Right lobe of liver (tissue), 6 donors: ENCODE data around the gene ABCA9. TPM values are rescaled to one million over a fixed set of nuclear protein-coding genes. Genes with fewer than 3 reads are reported as not detected.

Experiments
- ATAC-seq, 4 donors: fragments of 200-7000 bp; cut with Tn5 transposase; one replicate each; pipeline ENCODE4 v1.9.1; 2020; ENCODE audit warnings: mild to moderate bottlenecking in 4 of 4, moderate library complexity in 4 of 4
- DNase-seq, 3 donors: peaks; one replicate each; pipeline ENCODE4 v3.0.0-alpha.2; 2020
- H3K27ac ChIP-seq, 3 donors: fragments of 200-600 bp; one replicate each; pipeline ENCODE4 v1.8.0; 2022
- H3K27me3 ChIP-seq, 2 donors: fragments of 200-600 bp; one replicate each; pipeline ENCODE4 v1.8.0; 2022
- H3K36me3 ChIP-seq, 4 donors: fragments of 200-600 bp; sonication (generic) in 1 of 4; one replicate each; pipeline versions ENCODE4 v1.5.1 to v1.8.0; 2017 to 2022; ENCODE audit warnings: control low read depth in 1 of 4
- H3K4me1 ChIP-seq, 4 donors: fragments of 200-600 bp; sonication (generic) in 1 of 4; one replicate each; pipeline versions ENCODE4 v1.5.1 to v1.8.0; 2017 to 2022; ENCODE audit warnings: control low read depth in 1 of 4
- H3K4me3 ChIP-seq, 3 donors: fragments of 200-600 bp; one replicate each; pipeline ENCODE4 v1.8.0; 2022
- H3K9me3 ChIP-seq, 4 donors: fragments of 200-600 bp; sonication (generic) in 1 of 4; one replicate each; pipeline versions ENCODE4 v1.5.1 to v1.8.0; 2017 to 2022; ENCODE audit warnings: control low read depth in 1 of 4
- POLR2A ChIP-seq: fragments of 450-650 bp; IDR thresholded peaks from one replicate; pipeline ENCODE4 v1.6.1; 2017; ENCODE audit warnings: antibody characterized with exemption, mild to moderate bottlenecking
- WGBS: methylation state at CpG from one replicate; pipeline ENCODE4 v1.1.6; 2018; ENCODE audit warnings: low coverage, low lambda C conversion rate; ENCODE audit not compliant: insufficient coverage; ENCODE audit errors: missing lambda C conversion rate; 5-methylcytosine and 5-hydroxymethylcytosine counted together
- intact Hi-C, 2 donors: fragments of 100-400 bp; cut with DNase I; formaldehyde crosslinking; loops; one replicate each; pipeline versions ENCODE4 v1.11.2 to v1.14.1; 2022
- total RNA-seq, 6 experiments: library from RNA; depleted of rRNA in 2 of 6; stranded (reverse); fragments of >200 nt in 2 of 6; fragmentation: NEBNext Ultra II Directional in 3 of 6; extraction: Animal tissue kit (Norgen Biotek cat#: 25700) in 3 of 6; gene quantifications; one replicate each; pipeline versions ENCODE4 v1.1.0 to v1.2.4, GENCODE V29; 2016 to 2023
- TF ChIP-seq, protein P1 (sequence below), 4 donors: fragments of 200-600 bp in 3 of 4; fragments of 450-650 bp in 1 of 4; IDR thresholded peaks; one replicate each; pipeline versions ENCODE4 v1.5.1 to v1.8.0; 2016 to 2022; ENCODE audit warnings: antibody characterized with exemption in 4 of 4, mild to moderate bottlenecking in 2 of 4
- donor health status: DM: no; HTN: yes; CAD: no.
- donor health status: DM: no; HTN: no; CAD: no.
- donor health status: DM: no; HTN: no; CAD: no.
- donor health status: DM: no; HTN: yes; CAD: no.
- donor health status: DM: no; HTN: yes; CAD: no.

ABCA9 gene
- total RNA-seq, 6 experiments from 2014 or later = 4.9 to 19.4 (median 8.8) TPM

DNA sequence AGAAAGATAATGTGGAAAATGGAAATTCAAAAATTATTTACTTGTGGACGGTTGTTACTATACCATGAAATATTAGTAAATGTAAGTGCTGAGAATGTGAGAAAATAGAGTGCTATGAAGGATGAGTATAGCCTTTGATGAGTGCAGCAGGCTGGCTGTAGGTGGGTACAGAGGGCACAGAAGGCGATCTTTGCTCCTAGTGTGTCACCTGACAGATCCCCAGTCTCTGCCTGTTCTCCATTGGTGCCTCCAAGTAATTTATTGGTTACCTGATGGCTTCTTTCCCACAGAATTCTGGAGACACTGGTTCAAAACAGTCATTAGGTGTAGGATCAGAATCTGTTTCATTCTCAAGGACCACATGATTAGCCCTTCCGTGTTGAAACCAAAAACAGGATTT is 28.9 kb downstream of the ABCA9 start:
- no peak overlapping the region for H3K4me3 ChIP-seq
- DNase-seq = no peak
- no peaks in the 10 kb centered on the region for H3K27me3 ChIP-seq
- ATAC-seq = peak in 3 of 4 donors; percentile 32 to 50 (median 34)
- H3K9me3 ChIP-seq = no peaks in the 10 kb centered on the region
- H3K36me3 ChIP-seq = peaks cover 0 to 53% (median 0%) of the 10 kb centered on the region in 4 donors
- TF ChIP-seq, protein P1, sequence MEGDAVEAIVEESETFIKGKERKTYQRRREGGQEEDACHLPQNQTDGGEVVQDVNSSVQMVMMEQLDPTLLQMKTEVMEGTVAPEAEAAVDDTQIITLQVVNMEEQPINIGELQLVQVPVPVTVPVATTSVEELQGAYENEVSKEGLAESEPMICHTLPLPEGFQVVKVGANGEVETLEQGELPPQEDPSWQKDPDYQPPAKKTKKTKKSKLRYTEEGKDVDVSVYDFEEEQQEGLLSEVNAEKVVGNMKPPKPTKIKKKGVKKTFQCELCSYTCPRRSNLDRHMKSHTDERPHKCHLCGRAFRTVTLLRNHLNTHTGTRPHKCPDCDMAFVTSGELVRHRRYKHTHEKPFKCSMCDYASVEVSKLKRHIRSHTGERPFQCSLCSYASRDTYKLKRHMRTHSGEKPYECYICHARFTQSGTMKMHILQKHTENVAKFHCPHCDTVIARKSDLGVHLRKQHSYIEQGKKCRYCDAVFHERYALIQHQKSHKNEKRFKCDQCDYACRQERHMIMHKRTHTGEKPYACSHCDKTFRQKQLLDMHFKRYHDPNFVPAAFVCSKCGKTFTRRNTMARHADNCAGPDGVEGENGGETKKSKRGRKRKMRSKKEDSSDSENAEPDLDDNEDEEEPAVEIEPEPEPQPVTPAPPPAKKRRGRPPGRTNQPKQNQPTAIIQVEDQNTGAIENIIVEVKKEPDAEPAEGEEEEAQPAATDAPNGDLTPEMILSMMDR (IDR thresholded peaks at IDR 0.05) = no peak
- TF ChIP-seq POLR2A = no peak
- intact Hi-C loops = no loop called here
- no peak overlapping the region for H3K27ac ChIP-seq
- no peaks in the 10 kb centered on the region for H3K4me1 ChIP-seq
- 75% methylated on average over 3 of the region's 3 CpGs for WGBS

DNA sequence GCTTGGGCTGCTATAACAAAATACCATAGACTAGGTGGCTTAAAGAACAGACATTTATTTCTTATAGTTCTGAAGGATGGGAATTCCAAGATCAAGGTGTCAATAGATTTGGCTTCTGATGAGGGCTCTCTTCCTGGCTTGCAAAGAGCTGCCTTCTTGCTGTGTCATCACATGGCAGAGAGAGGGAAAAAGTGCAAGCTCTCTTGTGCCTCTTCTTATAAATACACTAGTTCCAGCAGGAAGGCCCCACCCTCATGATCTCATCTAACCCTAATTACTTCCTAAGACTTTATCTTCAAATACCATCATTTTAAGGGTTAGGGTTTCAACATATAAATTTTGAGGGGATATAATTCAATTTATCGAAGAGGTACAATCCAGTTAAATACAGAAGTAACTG is 30.6 kb downstream of the ABCA9 start:
- 70% methylated on average over 1 of the region's 1 CpG for WGBS
- Histone ChIP-seq H3K36me3 (peaks cover 0 to 58% (median 1%) of the 10 kb centered on the region in 4 donors), H3K4me3 (no peak overlapping the region), H3K27ac (no peak overlapping the region), H3K9me3 (no peaks in the 10 kb centered on the region), H3K4me1 (no peaks in the 10 kb centered on the region), H3K27me3 (no peaks in the 10 kb centered on the region)
- ATAC-seq (no peak), DNase-seq (no peak)
- TF ChIP-seq POLR2A = no peak
- TF ChIP-seq, protein P1 (IDR thresholded peaks at IDR 0.05) = no peak
- intact Hi-C loops = no loop called here

GRCh38 chr17:69018687-69019086 is 42.0 kb downstream of the ABCA9 start:
- ATAC-seq = peak; percentile 40 to 58 (median 50)
- WGBS = 18% methylated on average over 1 of the region's 1 CpG
- H3K27ac ChIP-seq = peak overlapping the region; percentile 44 to 68 (median 59)
- H3K9me3 ChIP-seq = no peaks in the 10 kb centered on the region
- H3K4me3 ChIP-seq = peak overlapping the region in 1 of 3 donors; percentile 3
- no peaks in the 10 kb centered on the region for H3K27me3 ChIP-seq
- intact Hi-C loops = no loop called here
- H3K36me3 ChIP-seq = peaks cover 0 to 36% (median under 1%) of the 10 kb centered on the region in 4 donors
- TF ChIP-seq POLR2A = no peak
- TF ChIP-seq, protein P1 (IDR thresholded peaks at IDR 0.05) = no peak
- no peak for DNase-seq
- peaks cover 0 to 17% (median 7%) of the 10 kb centered on the region in 4 donors for H3K4me1 ChIP-seq

DNA sequence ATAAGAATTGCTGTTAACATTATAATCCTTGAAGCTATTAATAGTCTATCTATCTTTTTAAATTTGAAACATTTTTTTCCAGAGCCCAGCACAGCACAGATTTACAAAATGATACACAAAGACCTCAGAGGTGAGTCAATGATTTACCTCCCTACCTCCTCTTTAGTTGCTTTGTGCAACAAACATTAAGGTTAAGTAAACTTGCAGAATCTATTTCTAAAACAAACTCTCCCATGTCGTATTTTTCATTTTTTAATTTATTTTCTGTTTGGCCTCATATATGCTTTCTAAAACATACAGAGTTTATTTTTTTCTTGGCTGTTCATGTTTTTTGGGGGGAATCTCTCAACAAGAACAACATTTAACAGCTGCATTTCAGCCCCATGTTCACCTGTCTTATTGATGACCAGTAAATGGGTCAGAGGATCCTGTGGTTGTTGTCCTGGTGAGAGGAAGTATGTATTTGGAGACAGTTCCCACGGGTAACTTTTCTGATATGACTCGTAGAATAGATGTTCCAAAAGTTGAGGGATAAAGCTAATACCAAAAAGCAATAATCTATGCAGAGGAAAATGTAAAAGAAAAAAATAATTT is 42.6 kb downstream of the ABCA9 start:
- Histone ChIP-seq H3K27ac (peak overlapping the region; percentile 44 to 68 (median 59)), H3K36me3 (peaks cover 0 to 35% (median 0%) of the 10 kb centered on the region in 4 donors), H3K27me3 (no peaks in the 10 kb centered on the region), H3K9me3 (no peaks in the 10 kb centered on the region), H3K4me3 (peak overlapping the region in 1 of 3 donors; percentile 3), H3K4me1 (peaks cover 0 to 17% (median 7%) of the 10 kb centered on the region in 4 donors)
- intact Hi-C loops = no loop called here
- ATAC-seq (peak; percentile 89 to 93 (median 89)), DNase-seq (no peak)
- no peak for TF ChIP-seq POLR2A
- TF ChIP-seq, protein P1 (IDR thresholded peaks at IDR 0.05) = no peak
- 15% methylated on average over 3 of the region's 3 CpGs for WGBS
